ENCODE data around the gene CACNG3. TPM values are rescaled to one million over a fixed set of nuclear protein-coding genes. Genes with fewer than 3 reads are reported as not detected.

Gene CACNG3
- total and polyA plus RNA-seq, 2 donors (not counting 3 experiments of a cell fraction or from before 2014, with no cell fraction given) = not detected

DNA sequence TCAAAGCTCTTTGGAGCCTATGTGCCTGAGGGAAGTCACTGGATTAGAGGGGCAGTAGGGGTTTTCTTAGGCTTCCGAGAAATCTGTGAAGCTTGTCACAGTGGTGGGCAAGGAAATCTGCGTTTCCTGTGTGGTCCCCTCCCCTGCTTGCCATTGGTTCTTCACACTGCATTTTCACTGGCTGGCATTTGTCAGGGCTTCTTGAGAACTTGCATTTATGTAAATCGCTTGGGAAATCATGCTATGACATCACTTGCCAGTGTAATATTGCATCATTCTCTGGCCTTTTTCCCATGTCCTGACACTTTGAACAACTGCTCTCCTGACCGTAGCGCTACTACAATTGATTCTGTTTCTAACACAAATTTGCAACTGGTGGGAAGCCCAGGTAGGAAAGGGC is 1.8 kb downstream of the CACNG3 start:
- Histone ChIP-seq H3K36me3 (ENCODE audit: control insufficient read depth in 2 of 2, extremely low read depth in 1 of 2, insufficient read depth in 2 of 2, low read length in 2 of 2) (no peaks in the 10 kb centered on the region), H3K79me2 (ENCODE audit: control insufficient read depth, insufficient read depth, low read length) (no peaks in the 10 kb centered on the region), H3K4me3 (replicated peaks in 1 of 3; ENCODE audit: insufficient read depth in 1 of 3, low read depth in 1 of 3, low read length in 3 of 3) (no peak overlapping the region), H3K27ac (ENCODE audit: insufficient read depth, low read depth, low read length) (no peak overlapping the region), H3K9ac (replicated peaks; ENCODE audit: extremely low read depth, insufficient read depth, low read length) (no peak overlapping the region), H3K4me1 (ENCODE audit: control insufficient read depth, extremely low read depth, insufficient read depth, low read length) (no peaks in the 10 kb centered on the region), H4K20me1 (replicated peaks; ENCODE audit: control insufficient read depth, extremely low read depth, insufficient read depth, low read length) (no peaks in the 10 kb centered on the region), H3K27me3 (ENCODE audit: control insufficient read depth in 2 of 2, insufficient read depth in 2 of 2, low read length in 2 of 2) (no peaks in the 10 kb centered on the region), H3K9me3 (replicated peaks; ENCODE audit: control insufficient read depth, insufficient read depth, low read length) (no peaks in the 10 kb centered on the region), H2AFZ (ENCODE audit: low read depth, low read length) (no peak overlapping the region), H3K4me2 (ENCODE audit: insufficient read depth, low read length) (no peak overlapping the region), H3K9me1 (replicated peaks; ENCODE audit: control insufficient read depth, extremely low read depth, insufficient read depth, low read length) (no peaks in the 10 kb centered on the region)
- intact Hi-C loops (cut with micrococcal nuclease) = loop anchor here (2.0 kb wide), 1 partner anchor 107 kb away; no protein-coding TSS in a partner anchor
- FAIRE-seq = no peak
- dilution Hi-C loops (cut with MboI; ENCODE audit: extremely low pct_ligation_motif_present, low sequenced_read_pairs) = no loop called here
- TF ChIP-seq GATA2 (IDR thresholded peaks at IDR 0.05; ENCODE audit: insufficient read depth, insufficient read length, low read depth, low read length) (no peak), JUN (IDR thresholded peaks at IDR 0.05; ENCODE audit: borderline replicate concordance, insufficient read depth, insufficient read length, low read depth) (no peak), POLR2AphosphoS5 (IDR thresholded peaks at IDR 0.05; ENCODE audit: insufficient read depth, low read depth, low read length) (no peak)
- TF ChIP-seq, protein P1, sequence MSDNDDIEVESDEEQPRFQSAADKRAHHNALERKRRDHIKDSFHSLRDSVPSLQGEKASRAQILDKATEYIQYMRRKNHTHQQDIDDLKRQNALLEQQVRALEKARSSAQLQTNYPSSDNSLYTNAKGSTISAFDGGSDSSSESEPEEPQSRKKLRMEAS (IDR thresholded peaks at IDR 0.05; ENCODE audit: insufficient read depth, insufficient read length) = no peak
- ChIA-PET CTCF (interaction anchor here (1.1 to 7.9 kb wide), 2 partner anchors 189 to 213 kb away, joined by 4 to 512 read pairs; no protein-coding TSS in a partner anchor), POLR2A (no interaction called here)
- no peak for DNase-seq (ENCODE audit: low read depth, low spot score)
- BruUV-seq (replicated peaks) = no TSS peak

DNA sequence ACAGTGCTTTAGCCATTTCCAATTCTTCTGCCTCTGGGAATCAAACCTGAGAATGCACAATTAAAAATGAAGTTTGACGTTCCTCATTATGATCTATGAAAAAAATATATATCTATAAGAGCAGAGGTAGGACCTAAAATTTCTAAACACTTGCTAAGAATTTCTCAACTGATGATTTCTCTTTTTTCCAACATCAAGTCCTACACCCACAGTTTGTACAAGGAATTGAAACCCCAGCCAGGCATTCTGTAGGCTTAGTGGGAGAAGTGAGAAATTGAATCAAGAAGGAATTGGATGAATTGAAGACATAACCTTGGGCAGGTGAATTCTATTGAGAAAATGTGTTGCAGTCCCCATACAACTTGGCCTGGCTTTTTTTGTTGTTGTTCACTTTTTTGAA is 2.7 kb downstream of the CACNG3 start:
- ChIA-PET POLR2A (no interaction called here), CTCF (no interaction called here)
- FAIRE-seq (no peak), DNase-seq (ENCODE audit: low read depth, low spot score) (no peak)
- no peaks in the 10 kb centered on the region for H3K4me1 ChIP-seq (ENCODE audit: control insufficient read depth, extremely low read depth, insufficient read depth, low read length)
- no peaks in the 10 kb centered on the region for H3K36me3 ChIP-seq (ENCODE audit: control insufficient read depth in 2 of 2, extremely low read depth in 1 of 2, insufficient read depth in 2 of 2, low read length in 2 of 2)
- TF ChIP-seq JUN (IDR thresholded peaks at IDR 0.05; ENCODE audit: borderline replicate concordance, insufficient read depth, insufficient read length, low read depth) = no peak
- no peaks in the 10 kb centered on the region for H3K9me3 ChIP-seq (replicated peaks; ENCODE audit: control insufficient read depth, insufficient read depth, low read length)
- H3K27ac ChIP-seq (ENCODE audit: insufficient read depth, low read depth, low read length) = no peak overlapping the region
- H3K9me1 ChIP-seq (replicated peaks; ENCODE audit: control insufficient read depth, extremely low read depth, insufficient read depth, low read length) = no peaks in the 10 kb centered on the region
- no peak overlapping the region for H3K9ac ChIP-seq (replicated peaks; ENCODE audit: extremely low read depth, insufficient read depth, low read length)
- H2AFZ ChIP-seq (ENCODE audit: low read depth, low read length) = no peak overlapping the region
- H3K4me3 ChIP-seq (replicated peaks in 1 of 3; ENCODE audit: insufficient read depth in 1 of 3, low read depth in 1 of 3, low read length in 3 of 3) = no peak overlapping the region
- no peak overlapping the region for H3K4me2 ChIP-seq (ENCODE audit: insufficient read depth, low read length)
- no peaks in the 10 kb centered on the region for H3K79me2 ChIP-seq (ENCODE audit: control insufficient read depth, insufficient read depth, low read length)
- BruUV-seq (replicated peaks) = no TSS peak
- intact Hi-C loops (cut with micrococcal nuclease) (no loop called here), dilution Hi-C loops (cut with MboI; ENCODE audit: extremely low pct_ligation_motif_present, low sequenced_read_pairs) (no loop called here)
- no peaks in the 10 kb centered on the region for H4K20me1 ChIP-seq (replicated peaks; ENCODE audit: control insufficient read depth, extremely low read depth, insufficient read depth, low read length)
- H3K27me3 ChIP-seq (ENCODE audit: control insufficient read depth in 2 of 2, insufficient read depth in 2 of 2, low read length in 2 of 2) = no peaks in the 10 kb centered on the region
